NK-92 (cell line): ENCODE data around the gene KRTAP12-4.
"Not testable (repeated sequence)": the region's sequence is repeated elsewhere in the genome, so short reads cannot be mapped to it uniquely, and the experiment has no call there.

Experiments used
- DNase-seq: peaks from one replicate; lab custom pipeline; 2025; ENCODE audit not compliant: unreplicated experiment; lab: John Stamatoyannopoulos, UW

Gene KRTAP12-4

DNA sequence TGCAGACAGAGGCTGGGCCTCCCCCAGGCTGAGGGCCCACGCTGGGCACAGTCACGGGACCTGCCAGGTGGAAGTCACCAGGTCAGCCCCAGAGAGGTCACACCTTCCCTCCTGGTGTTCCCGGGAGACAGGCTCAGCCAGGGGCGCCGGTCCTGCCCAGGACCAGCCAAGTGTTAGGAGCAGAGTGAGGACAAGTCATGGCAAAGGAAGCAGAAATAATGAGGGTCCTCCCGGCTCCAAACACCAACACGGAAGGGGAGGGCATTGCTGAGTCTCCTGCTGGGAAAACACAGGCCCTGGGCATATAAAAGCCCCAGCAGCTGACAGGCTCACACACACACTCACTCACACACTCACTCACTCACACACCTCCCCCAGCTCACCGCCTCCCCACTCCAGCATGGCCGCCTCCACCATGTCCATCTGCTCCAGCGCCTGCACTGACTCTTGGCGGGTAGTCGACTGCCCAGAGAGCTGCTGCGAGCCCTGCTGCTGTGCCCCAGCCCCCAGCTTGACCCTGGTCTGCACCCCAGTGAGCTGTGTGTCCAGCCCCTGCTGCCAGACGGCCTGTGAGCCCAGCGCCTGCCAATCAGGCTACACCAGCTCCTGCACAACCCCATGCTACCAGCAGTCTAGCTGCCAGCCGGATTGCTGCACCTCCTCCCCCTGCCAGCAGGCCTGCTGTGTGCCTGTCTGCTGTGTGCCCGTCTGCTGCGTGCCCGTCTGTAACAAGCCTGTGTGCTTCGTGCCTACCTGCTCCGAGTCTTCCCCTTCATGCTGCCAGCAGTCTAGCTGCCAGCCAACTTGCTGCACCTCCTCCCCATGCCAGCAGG lies 17.2 kb downstream of the KRTAP12-4 start, which contains the start of gene KRTAP10-10:
Gene KRTAP10-10 (plus strand): TSS at position 339 of the 833 bp plus-strand sequence. CDS start 62 bp downstream, at position 401.
- DNase-seq = no peak

DNA sequence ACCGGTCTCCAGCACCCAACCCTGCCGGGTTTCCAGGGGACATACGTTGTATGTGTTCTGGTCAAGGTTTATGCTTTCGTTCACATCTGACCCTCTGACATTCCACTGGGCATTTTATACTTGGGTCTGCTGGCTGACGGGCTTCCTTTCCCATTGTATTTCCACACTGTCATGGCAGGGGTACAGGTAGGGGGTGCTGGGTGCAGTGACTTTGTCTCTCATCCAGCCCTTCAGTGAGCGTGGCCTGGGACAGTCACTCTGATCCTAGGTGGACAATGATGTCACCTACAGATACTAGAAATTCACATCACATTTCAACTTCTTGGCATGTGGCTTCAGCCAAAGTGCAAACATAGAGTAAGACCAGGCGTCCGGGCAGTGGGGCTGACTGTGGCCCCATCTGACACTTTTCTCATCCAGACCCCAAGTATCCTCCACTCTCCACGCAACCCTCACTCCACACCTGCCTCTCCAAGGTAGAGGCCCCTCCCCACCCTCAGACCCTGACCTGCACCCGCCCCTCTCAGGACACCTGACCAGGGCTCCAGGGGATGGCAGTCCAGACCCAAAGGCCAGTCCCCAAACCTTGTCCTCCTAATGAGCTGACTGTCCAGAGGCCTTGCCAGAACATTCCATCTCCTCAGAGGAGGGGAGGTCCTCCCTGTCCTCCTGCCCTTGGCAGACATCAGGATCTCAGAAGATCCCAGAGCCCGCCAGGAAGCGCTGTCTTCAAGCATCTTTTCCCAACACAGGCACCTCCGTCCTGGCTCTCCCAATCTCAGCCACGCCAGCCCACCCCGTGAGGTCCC lies 18.0 kb downstream of the KRTAP12-4 start:
- no peak for DNase-seq

DNA sequence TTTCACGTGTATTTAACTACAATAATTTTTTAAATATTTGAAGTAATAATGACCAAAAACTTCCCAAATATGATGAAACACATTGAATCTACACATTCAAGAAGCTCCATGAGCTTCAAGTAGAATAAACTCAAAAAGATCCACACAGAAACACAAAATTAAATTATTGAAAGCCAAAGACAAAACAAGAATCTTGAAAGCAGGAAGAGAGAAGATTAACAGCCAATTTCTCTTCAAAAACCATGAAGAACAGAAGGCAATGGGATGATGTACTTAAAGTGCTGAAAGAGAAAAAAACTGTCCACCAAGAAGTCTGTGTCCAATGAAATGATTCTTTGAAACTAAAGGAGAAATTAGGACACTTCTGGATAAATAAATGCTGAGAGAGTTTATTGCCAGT lies 22.4 kb downstream of the KRTAP12-4 start:
- DNase-seq = no peak

DNA sequence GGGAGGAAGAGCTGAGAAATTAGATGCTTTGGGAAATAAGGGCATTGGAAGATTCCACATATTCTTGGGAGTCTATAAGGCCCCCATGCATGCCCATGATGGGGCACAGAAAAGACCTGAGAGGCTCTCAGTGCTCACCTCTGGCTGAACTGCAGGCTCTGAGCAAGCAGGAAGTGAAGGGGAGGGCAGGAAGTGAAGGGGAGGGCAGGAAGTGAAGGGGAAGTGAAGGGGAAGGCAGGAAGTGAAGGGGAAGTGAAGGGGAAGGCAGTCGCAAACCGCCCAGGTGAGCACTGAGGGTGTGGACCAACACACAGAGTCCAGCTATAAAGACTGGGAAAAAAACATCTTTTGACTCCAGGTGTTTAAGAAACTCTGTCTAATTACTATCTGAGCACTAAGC lies 24.0 kb downstream of the KRTAP12-4 start:
- no peak for DNase-seq

DNA sequence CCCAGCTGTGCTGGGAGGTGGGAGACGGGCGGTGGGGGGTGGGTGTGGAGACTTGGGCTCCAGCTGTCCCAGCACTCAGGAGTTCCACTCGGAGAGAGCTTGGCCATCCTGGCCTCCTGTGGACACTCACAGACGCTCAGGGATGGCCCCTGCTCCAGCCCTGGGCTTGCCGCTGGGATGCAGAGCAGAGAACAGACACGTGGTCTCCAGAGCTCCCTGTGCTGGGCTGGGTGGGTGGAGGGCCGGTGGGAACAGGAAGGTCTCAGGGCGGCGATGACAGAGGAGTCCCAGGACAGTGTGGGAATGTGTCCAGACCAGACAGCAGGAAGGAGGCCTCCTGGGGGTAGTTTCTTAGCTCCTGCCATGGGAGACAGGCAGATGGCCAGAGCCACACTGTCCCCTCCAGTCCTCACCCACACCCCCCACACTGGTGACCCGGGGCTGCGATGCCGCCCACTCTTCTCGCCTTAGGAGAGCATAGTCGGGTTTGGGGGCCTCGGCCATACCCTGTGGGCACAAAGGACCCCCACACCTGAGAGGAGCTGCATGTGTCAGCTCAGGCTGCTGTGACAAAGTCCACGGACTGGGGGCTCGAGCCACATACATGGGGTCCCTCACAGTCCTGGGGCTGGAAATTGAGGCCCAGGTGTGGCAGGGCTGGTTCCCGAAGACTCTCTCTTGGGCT lies 25.6 kb downstream of the KRTAP12-4 start:
- DNase-seq = no peak

DNA sequence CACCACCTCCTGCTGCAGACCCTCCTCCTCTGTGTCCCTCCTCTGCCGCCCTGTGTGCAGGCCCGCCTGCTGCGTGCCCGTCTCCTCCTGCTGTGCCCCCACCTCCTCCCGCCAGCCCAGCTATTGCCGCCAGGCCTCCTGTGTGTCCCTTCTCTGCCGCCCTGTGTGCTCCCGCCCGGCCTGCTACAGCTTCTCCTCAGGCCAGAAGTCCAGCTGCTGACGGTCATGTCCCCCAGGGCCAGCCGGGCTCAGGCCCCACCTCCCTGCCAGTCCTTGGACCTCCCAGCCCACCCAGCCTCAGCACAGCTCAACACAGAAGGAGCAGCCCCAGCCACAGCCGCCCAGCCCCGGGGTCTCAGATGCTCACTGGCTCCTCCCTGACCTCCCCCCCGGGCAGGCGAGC lies 26.6 kb downstream of the KRTAP12-4 start:
- not testable (repeated sequence) for DNase-seq

DNA sequence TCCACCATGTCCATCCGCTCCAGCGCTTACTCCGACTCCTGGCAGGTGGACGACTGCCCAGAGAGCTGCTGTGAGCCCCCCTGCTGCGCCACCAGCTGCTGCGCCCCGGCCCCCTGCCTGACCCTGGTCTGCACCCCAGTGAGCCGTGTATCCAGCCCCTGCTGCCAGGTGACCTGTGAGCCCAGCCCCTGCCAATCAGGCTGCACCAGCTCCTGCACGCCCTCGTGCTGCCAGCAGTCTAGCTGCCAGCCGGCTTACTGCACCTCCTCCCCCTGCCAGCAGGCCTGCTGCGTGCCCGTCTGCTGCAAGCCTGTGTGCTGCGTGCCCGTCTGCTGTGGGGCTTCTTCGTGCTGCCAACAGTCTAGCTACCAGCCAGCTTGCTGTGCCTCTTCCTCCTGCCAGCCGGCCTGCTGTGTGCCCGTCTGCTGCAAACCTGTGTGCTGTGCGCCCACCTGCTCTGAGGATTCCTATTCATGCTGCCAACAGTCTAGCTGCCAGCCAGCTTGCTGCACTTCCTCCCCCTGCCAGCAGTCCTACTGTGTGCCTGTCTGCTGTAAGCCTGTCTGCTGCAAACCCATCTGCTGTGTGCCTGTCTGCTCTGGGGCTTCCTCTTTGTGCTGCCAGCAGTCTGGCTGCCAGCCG lies 27.2 kb downstream of the KRTAP12-4 start:
- DNase-seq = not testable (repeated sequence)

DNA sequence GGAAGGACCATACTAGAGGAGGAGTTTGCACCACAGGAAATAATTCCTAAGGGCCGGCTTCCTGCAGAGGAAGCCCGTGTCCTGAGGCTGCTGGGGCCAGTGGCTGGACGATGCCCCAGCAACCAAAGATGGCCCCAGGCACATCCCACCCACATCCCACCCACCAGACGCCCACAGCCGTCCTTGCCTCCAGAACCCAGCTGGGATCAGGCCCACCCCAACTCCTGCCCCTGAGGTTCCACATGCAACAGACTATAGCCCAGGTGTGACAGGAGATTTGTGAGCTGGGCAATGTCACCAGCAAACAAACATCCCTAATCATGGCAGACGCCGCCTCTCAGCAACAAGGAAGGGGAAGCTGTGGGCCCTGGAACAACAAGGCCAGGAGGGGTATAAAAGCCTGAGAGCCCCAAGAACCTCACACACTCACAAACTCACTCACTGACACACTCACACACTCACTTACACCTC lies 27.8 kb downstream of the KRTAP12-4 start, which contains the start of gene KRTAP10-9:
Gene KRTAP10-9 (plus strand): TSS at position 421 of the 471 bp plus-strand sequence. CDS start 79 bp downstream, outside the sequence.
- DNase-seq = no peak

DNA sequence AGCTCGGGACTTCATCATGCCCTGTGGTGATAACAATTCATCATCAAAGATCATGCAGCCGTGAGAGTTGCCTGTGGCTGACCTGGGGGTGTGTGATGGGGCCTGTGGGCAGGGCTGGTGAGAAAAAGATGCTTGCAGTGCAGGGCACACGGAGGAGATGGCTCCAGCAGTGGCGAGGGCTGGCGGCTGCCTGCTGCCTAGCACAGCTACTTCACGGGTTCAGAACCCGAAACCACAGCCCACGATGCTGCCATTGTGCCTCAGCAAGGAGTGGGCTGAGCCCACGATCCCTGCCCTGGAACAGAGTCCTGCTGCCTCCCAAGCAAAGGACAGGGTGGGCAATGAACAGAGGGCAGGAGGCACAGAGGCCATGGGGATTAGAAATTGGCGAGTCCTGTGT lies 28.2 kb downstream of the KRTAP12-4 start:
- no peak for DNase-seq

DNA sequence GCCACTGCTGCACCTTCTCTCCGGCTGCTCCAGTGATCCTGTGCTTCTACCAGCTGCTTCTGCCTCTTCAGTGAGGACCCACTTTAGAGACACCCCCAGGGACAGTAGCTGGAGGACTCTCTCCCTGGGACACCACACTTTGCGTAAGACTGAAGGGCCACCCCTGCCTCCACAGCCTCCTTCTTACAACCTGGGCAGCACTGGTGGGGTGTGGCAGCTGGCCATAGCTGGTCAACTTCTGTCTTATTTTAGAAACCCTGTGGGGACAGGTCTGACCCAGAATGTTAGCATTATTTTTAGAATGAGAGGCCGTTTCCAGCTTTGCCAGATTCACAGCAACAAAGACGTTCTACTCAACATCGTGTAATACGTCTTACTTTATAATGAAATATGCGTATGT lies 28.7 kb downstream of the KRTAP12-4 start:
- no peak for DNase-seq

DNA sequence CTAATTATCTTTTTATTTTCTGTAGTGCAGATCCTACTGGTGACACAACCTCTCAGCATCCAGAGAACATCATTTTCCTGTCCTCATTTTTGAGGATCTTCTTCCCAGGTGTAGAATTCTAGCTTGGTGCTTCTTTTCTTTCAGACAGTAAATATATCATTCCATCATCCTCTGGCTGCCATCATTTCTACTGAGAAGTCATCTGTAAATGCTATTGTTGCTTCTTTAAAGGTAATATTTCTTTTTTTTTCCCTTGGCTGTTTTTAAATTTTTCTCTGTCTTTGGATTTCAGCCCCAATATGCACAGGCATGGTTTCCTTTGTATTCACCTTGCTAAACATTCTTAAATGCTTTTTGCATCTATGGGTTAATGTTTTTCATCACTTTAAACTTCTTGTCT lies 30.9 kb downstream of the KRTAP12-4 start:
- DNase-seq = no peak

DNA sequence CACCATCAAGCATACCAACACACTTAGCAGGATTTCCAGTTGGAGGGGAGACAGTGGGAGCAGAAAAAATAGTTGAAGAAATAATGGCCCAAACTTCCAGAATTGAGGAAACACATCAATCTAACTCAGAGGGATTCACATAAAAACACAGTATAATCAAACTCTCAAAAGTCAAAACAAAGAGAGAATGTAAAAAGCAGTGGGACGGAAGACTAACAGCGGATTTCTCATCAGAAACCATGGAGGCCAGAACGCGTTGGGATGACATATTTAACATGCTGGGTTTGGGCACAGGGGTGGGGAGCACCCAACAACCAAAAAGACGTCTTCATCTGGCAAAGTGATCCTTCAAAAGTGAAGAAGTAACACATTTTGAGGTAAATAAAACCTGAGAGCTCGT lies 34.6 kb downstream of the KRTAP12-4 start:
- DNase-seq = no peak

DNA sequence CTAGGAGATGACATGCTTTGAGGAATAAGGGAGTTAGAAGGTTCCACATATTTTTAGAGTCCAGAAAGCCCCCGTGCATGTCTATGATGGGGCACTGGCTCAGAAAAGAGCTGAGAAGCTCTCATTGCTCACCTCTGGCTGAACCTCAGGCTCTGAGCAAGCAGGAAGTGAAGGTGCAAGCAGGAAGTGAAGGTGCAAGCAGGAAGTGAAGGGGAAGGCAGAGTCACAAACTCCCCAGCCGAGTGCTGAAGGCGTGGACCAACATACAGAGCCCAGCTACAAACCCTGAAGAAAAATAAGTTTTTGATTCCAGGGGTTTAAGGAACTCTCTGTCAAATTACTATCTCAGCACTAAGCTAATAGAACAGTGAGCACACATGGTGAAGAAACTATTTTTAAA lies 35.5 kb downstream of the KRTAP12-4 start:
- no peak for DNase-seq

DNA sequence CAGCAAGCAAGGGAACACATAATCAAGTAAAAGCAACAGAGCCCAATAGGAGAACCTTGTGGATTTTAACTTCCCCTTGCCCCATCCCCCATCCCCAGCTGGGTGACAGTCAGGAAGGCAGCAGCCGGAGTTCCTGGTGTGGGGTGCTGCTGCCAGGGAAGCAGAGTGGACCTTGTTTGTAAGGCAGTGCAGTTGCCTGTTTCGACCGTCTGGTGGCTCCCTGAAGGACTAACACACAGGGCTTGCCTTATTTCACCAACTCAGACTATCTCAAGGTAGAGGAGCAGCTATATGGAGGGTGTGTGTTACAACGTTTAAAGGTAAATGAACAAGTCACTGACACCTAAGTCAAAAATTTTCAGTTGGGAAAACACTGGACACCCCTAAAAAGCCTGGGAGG lies 36.0 kb downstream of the KRTAP12-4 start:
- DNase-seq = no peak

DNA sequence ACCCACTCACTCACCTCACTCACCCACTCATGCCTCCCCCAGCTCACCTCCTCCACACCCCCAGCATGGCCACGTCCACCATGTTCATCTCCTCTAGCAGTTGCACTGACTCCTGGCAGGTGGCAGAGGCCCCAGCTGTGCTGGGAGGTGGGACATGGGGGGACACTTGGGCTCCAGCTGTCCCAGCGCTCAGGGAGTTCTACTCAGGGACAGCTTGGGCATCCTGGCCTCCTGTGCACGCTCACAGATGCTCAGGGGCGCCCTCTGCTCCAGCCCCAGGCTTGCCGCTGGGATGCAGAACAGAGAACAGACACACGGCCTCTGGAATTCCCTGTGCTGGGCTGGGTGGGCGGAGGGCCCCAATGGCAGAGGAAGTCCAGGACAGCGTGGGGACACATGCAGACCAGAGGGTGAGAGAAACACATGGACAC lies 37.4 kb downstream of the KRTAP12-4 start:
- DNase-seq = no peak

DNA sequence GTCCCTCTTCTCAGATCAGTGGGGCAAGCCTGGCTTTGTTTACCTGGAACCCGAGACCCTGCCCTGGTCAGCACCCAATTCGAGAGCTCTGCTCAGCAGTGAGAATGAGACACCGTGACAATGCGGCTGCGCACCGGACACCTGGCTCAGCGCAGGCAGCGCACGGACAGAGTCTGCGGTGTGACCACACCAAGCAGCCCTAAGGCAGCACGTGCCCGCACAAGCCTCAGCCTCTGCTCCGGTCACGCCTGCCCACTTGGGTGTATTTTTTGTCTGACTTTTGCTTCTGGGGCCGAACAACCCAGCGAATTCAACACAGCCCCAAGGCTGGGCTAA lies 37.9 kb downstream of the KRTAP12-4 start:
- DNase-seq = no peak

DNA sequence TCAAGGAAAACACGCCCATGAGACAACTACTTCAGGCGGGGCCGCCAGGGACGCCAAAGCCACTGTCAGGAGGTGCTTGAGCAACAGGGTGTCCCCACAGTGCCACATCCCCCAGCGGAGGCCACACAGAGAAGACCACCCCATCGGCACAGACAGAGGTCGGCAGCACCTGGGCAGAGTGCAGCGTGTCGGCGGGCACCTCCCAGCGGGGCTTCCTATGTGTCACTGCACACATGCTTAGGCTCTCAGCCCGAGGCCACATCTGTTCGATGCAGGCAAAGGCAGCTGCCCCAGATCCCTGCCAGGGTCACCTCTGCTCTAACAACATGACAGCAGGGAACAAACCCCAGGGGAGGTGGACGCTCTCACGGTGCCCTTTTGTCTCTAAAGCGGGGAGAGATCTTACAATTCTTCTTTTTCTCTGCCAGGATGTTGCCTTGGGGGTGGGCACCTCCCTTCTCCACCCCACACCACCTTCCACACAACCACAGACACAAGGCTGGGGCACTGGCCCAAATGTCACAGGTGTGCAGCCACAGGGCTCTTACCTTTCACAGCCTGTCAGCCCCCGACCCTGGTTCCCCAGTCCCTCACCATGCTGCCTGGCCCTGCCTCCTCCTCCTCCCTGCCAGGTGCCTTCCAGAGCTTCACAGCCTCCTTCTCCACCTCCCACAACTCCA lies 38.4 kb downstream of the KRTAP12-4 start:
- DNase-seq = no peak

DNA sequence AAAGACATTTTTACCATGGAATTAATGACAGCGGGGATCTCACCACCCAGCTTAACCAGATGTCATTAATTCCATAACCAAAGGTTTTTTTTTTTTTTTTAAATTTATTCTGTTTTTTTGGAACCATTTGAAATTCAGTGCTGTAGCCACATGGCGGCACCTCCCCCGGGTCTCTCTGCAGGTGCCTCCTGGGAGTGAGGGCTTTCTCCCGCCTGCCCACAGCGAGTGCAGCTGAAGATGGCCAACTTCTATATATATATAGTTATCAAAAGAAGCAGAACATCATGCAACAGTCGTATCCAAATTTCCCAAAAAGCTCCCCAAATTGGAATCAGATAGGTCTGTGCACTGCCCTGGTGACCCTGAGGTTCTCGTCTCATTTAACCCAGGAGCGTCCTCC lies 39.0 kb downstream of the KRTAP12-4 start:
- no peak for DNase-seq

DNA sequence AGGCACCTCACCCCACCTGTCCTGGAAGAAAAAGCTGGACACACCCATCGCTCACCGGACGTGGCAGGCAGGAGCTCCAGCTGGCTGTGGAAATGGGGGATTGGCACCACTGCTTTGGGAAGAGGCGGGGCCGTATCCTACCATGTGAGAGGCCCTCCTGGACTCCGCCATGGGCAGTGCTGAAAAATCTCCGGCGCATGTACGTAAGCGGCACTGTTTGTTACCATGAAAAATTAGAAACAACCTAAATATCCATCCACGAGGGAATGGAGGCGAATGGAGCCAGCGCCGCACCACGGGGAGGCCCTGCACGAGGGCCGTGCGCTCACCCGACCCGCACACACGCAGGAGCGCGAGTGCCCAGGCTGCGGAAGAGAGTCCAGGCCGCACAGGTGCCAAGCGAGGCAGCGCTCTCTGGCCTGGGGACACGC lies 39.5 kb downstream of the KRTAP12-4 start:
- DNase-seq = no peak

DNA sequence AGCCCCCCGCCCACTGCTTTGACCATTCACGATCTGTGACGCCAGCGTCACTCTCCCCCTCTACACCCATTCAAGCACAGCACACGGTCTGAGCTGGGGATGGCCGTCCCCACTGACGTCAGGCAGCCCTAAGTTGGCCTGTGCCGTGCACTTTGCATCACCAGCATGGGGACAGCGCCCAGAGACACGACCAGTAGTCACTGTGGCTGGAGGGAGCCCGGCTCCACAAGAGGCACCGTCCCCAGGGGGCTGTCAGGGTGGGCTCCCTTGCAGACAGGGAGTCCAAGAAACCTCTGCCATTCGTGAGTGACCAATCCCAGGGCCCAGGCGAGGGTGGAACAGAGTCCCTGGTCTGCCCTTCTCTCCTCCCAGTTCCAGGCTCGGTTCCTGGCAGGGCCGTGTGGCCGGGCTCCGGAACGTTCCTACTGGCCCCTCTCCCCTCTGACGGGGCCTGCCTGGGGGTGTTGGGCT lies 40.3 kb downstream of the KRTAP12-4 start:
- no peak for DNase-seq
